H1 (cell line): ENCODE results near the gene RNFT2.

ENCODE experiments used
- ATF3 ChIP-seq: IDR thresholded peaks from 2 replicates; pipeline ENCODE4 v1.6.1; 2011; ENCODE audit warnings: low read depth, mild to moderate bottlenecking, low read length; ENCODE audit not compliant: insufficient read depth
- BRCA1 ChIP-seq: IDR thresholded peaks from 2 replicates; pipeline ENCODE4 v1.6.1; 2012; ENCODE audit warnings: low read depth, low read length, improper control_type of control experiment
- EP300 ChIP-seq, 2 experiments: IDR thresholded peaks; 1 replicate in 1 of 2; 2 replicates in 1 of 2; pipeline ENCODE4 v1.6.1; 2011 to 2012; ENCODE audit warnings: low read depth in 2 of 2, low read length in 2 of 2, mild to moderate bottlenecking in 2 of 2, borderline replicate concordance in 1 of 2, inconsistent platforms in 1 of 2, moderate library complexity in 1 of 2
- GABPA ChIP-seq: IDR thresholded peaks from 2 replicates; pipeline ENCODE4 v1.6.1; 2011; ENCODE audit warnings: mild to moderate bottlenecking, low read length, moderate library complexity, borderline replicate concordance; ENCODE audit not compliant: insufficient read depth
- HDAC2 ChIP-seq, 2 experiments: fragments of 300-600 bp in 1 of 2; sonication (generic) in 1 of 2; IDR thresholded peaks; 2 replicates each; pipeline ENCODE4 v1.6.1; 2011 to 2012; ENCODE audit warnings: low read depth in 2 of 2, low read length in 2 of 2, mild to moderate bottlenecking in 2 of 2, moderate library complexity in 2 of 2, borderline replicate concordance in 1 of 2, inconsistent platforms in 1 of 2
- JUN ChIP-seq: IDR thresholded peaks from 2 replicates; pipeline ENCODE4 v1.6.1; 2011; ENCODE audit warnings: low read depth, mild to moderate bottlenecking, improper control_type of control experiment, low read length
- KDM1A ChIP-seq: fragments of 200-600, 300-600 bp; sonication (generic); IDR thresholded peaks from 2 replicates; pipeline ENCODE4 v1.7.1; 2016; ENCODE audit warnings: mild to moderate bottlenecking, low read length, borderline replicate concordance
- NRF1 ChIP-seq: IDR thresholded peaks from 2 replicates; pipeline ENCODE4 v1.6.1; 2011; ENCODE audit warnings: mild to moderate bottlenecking, low read depth, low read length, improper control_type of control experiment
- RNF2 ChIP-seq: fragments of 200-900, 300-1000 bp; sonication (generic); IDR thresholded peaks from 2 replicates; pipeline ENCODE4 v1.7.1; 2016; ENCODE audit warnings: borderline replicate concordance, low read depth, mild to moderate bottlenecking, antibody characterized with exemption, low read length; ENCODE audit not compliant: poor library complexity, severe bottlenecking; ENCODE audit errors: missing control alignments
- SP2 ChIP-seq: IDR thresholded peaks from 2 replicates; pipeline ENCODE4 v1.6.1; 2012; ENCODE audit warnings: mild to moderate bottlenecking, low read length, inconsistent platforms
- TAF1 ChIP-seq: IDR thresholded peaks from 2 replicates; pipeline ENCODE4 v1.6.1; 2011; ENCODE audit warnings: mild to moderate bottlenecking, low read depth, low read length
- TF ChIP-seq, protein P1 (sequence below), 3 experiments: IDR thresholded peaks; 1 replicate in 2 of 3; 2 replicates in 1 of 3; pipeline versions ENCODE4 v1.5.1 to v1.6.1; 2011; ENCODE audit warnings: low read length in 3 of 3, mild to moderate bottlenecking in 3 of 3, inconsistent platforms in 2 of 3, low read depth in 1 of 3, moderate library complexity in 1 of 3; ENCODE audit not compliant: insufficient read depth in 1 of 3; ENCODE audit errors: control extremely low read depth in 1 of 3
- TF ChIP-seq, protein P2 (sequence below): IDR thresholded peaks from 2 replicates; pipeline ENCODE4 v1.6.1; 2011; ENCODE audit warnings: low read length, improper control_type of control experiment

DNA sequence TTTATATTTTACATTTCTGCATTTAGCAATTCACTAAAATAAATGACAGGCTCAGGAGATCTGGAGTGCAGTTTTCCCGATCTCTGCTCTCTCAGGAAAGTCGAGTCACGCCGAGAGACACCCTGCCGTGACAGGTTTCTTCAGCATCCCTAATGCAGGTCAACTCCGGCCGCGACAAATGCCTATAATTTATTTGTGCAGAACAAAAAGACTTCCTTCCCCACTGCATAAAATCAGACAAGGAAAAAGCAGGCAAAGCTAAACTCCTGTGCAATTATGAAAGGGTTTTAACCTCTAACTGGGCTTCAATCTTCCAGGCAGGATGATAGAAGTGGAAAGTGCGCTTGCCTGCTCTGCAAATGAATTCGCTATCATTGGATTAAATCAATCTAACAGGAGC lies 28.3 kb upstream of the RNFT2 start:
- TF ChIP-seq GABPA (no peak), KDM1A (no peak), HDAC2 (IDR thresholded peaks at IDR 0.05; ENCODE audit: borderline replicate concordance in 1 of 2, low read depth in 2 of 2, low read length in 2 of 2) (no peak), SP2 (no peak), BRCA1 (no peak), RNF2 (no peak), TAF1 (no peak), JUN (no peak), NRF1 (no peak), ATF3 (no peak), EP300 (IDR thresholded peaks at IDR 0.05; ENCODE audit: borderline replicate concordance in 1 of 2, low read depth in 2 of 2, low read length in 2 of 2) (no peak)
- TF ChIP-seq, protein P1, sequence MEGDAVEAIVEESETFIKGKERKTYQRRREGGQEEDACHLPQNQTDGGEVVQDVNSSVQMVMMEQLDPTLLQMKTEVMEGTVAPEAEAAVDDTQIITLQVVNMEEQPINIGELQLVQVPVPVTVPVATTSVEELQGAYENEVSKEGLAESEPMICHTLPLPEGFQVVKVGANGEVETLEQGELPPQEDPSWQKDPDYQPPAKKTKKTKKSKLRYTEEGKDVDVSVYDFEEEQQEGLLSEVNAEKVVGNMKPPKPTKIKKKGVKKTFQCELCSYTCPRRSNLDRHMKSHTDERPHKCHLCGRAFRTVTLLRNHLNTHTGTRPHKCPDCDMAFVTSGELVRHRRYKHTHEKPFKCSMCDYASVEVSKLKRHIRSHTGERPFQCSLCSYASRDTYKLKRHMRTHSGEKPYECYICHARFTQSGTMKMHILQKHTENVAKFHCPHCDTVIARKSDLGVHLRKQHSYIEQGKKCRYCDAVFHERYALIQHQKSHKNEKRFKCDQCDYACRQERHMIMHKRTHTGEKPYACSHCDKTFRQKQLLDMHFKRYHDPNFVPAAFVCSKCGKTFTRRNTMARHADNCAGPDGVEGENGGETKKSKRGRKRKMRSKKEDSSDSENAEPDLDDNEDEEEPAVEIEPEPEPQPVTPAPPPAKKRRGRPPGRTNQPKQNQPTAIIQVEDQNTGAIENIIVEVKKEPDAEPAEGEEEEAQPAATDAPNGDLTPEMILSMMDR (IDR thresholded peaks at IDR 0.05; ENCODE audit: control extremely low read depth in 1 of 3, insufficient read depth in 1 of 3, low read depth in 1 of 3, low read length in 3 of 3): no peak
- TF ChIP-seq, protein P2, sequence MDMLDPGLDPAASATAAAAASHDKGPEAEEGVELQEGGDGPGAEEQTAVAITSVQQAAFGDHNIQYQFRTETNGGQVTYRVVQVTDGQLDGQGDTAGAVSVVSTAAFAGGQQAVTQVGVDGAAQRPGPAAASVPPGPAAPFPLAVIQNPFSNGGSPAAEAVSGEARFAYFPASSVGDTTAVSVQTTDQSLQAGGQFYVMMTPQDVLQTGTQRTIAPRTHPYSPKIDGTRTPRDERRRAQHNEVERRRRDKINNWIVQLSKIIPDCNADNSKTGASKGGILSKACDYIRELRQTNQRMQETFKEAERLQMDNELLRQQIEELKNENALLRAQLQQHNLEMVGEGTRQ: no peak
